HG02943 (cell line): Measurements from ENCODE around the gene SORCS2.

Experiments
- ATAC-seq: cut with Tn5 transposase; IDR thresholded peaks from one replicate; pipeline ENCODE4 v1.9.1; 2021; ENCODE audit warnings: mild to moderate bottlenecking, low read depth, moderate library complexity; ENCODE audit not compliant: unreplicated experiment

SORCS2 gene

DNA sequence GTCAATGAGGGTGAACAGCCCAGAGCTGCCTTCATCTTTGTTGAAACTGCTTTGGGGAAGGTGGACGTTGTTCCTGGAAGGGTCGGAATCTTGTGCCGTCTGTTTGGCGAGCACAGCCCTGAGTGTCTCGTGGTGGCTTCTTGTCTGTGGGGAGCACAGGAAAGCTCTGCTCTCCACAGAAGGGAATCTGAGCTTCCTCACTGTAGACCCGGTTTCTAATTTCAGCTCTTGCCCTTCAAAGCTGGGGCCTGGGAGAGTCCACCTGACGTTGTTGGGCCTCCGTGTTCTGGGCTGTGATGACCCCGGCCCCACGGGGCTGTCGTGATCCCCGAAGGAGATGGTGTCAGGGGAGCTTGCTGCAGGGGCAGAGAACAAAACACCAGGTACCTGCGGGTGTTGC, 47.5 kb downstream of the SORCS2 start:
- no peak for ATAC-seq

- no peak for ATAC-seq
These were observed 48.0 kb downstream of the SORCS2 start for GRCh38 chr4:7240306-7240705.

DNA sequence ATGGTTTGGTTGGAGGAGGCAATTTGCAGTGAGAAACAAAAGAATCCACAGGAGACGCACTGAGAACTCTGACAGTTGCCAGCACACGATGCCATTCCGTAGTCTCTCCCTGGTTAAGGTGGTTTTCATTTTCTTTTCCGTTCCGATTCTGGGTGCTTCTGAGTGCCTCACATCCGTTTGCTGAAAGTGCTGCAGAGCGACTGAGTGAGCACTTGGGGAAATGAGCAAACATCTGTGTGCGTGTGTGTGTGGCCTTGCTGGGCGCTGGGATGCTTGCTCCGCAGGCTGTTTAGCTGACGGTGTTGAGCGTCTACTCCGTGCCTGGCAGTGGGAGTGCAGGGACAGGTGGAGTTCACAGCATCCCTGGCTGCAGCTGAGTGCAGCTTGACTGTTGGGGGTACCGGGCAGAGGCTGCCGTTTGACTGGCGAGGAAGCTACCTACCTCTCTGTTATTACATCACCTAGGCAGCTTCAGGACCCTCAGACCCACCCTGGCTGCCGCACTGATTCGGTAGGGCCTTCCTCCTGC, 49.3 kb downstream of the SORCS2 start:
- no peak for ATAC-seq

- ATAC-seq, result no peak
These were observed 50.4 kb downstream of the SORCS2 start for GRCh38 chr4:7242766-7243165.

DNA sequence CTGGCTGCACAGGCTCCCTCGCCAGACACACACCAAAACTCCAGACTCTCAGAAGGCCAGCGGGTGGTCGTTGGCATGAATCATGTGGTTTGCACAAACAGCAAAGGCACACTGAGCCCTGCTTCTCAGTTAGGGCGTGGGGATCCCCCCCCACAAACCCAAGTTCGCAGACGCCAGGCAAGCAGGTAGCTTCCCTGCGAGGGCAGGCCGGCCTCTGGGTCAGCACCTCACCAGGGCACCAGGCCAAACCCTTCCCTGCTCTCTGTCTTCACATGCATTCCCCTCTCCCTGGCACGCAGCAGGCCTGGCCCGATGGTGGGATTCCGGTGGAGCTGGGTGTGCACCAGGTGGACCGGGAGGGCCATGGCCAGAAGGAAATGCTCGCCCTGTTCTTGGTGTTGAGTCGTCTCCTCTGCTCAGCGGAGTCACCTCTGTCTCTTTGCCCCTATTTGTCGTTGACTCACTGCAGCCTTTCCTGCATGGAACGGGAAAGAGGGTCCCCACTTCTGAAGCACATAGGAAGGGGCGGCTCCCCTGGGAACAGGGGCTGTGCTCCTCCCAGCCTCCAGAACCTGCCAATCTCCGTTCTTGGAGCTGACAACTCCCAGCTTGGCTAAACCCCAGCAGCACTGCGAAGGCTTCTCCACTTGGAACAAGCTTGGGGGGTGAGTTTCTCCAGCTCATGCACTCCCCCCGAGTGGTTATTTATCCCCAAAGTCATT, 51.4 kb downstream of the SORCS2 start:
- ATAC-seq, result no peak

GRCh38 chr4:7244331-7244665, 52.0 kb downstream of the SORCS2 start:
- ATAC-seq, result no peak

- no peak for ATAC-seq
These were observed 52.5 kb downstream of the SORCS2 start for GRCh38 chr4:7244751-7245320.

GRCh38 chr4:7247521-7247920, 55.2 kb downstream of the SORCS2 start:
- no peak for ATAC-seq

GRCh38 chr4:7247946-7248345, 55.6 kb downstream of the SORCS2 start:
- ATAC-seq, result no peak

DNA sequence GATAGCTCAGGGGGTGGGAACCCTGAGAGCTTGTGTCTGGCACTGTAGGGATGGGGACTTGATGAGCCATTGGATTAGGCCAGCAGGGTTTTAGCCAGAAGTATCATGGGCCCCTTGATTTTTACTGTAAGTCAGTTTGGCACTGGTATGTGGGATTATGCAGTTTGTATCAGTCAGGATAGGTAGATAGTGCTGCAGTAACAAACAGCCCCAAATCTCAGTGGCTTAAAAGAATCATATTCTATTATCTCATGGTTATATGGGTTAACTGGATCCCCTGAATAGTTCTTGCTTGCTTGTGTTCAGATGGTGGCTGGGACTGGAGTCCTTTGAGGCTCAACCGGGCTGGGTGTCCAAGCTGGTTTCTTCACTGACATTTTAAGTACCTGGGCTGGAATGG, 56.5 kb downstream of the SORCS2 start:
- ATAC-seq, result no peak

GRCh38 chr4:7251321-7251720, 59.0 kb downstream of the SORCS2 start:
- no peak for ATAC-seq

DNA sequence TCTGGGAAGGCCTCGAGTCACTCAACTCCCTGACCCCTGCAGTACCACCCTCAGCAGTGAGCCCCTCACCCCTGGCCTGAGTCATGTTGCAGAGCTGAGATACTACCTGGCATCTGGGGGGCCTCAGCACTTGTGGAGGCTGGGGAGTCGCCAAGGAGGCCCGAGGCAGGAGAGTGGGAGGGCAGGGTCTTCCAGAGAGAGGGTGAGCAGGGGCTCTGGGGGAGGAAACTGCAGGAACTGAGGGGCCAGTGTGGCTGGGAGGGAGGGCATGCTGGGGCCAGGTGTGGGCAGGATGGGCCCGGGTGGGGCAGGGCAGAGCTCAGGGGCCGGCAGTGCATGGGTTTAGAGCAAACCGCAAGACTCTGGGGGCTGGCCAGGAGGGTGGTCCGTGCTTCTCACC, 59.7 kb downstream of the SORCS2 start:
- ATAC-seq, result no peak

GRCh38 chr4:7252510-7253340, 60.4 kb downstream of the SORCS2 start:
- no peak for ATAC-seq

GRCh38 chr4:7253341-7253700, 61.0 kb downstream of the SORCS2 start:
- ATAC-seq, result no peak

DNA sequence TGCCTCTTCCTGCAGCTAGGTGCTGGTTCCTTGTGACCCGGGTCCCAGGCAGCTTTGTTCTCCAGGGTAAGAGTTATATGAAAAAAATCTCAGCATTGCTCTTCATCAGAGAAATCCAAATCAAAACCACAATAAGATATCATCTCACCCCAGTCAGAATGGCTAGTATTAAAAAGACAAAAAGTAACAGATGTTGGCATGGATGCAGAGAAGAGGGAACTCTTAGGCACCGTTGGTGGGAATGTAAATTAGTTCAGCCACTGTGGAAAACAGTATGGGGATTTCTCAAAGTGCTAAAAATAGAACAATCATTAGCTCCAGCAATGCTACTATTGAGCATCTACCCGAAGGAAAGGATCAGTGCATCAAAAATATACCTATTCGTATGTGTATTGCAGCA, 61.5 kb downstream of the SORCS2 start:
- no peak for ATAC-seq

- ATAC-seq, result no peak
These were observed 62.6 kb downstream of the SORCS2 start for GRCh38 chr4:7254736-7255487.

- ATAC-seq, result no peak
These were observed 63.1 kb downstream of the SORCS2 start for GRCh38 chr4:7255488-7255881.

GRCh38 chr4:7255996-7256395, 63.7 kb downstream of the SORCS2 start:
- no peak for ATAC-seq

DNA sequence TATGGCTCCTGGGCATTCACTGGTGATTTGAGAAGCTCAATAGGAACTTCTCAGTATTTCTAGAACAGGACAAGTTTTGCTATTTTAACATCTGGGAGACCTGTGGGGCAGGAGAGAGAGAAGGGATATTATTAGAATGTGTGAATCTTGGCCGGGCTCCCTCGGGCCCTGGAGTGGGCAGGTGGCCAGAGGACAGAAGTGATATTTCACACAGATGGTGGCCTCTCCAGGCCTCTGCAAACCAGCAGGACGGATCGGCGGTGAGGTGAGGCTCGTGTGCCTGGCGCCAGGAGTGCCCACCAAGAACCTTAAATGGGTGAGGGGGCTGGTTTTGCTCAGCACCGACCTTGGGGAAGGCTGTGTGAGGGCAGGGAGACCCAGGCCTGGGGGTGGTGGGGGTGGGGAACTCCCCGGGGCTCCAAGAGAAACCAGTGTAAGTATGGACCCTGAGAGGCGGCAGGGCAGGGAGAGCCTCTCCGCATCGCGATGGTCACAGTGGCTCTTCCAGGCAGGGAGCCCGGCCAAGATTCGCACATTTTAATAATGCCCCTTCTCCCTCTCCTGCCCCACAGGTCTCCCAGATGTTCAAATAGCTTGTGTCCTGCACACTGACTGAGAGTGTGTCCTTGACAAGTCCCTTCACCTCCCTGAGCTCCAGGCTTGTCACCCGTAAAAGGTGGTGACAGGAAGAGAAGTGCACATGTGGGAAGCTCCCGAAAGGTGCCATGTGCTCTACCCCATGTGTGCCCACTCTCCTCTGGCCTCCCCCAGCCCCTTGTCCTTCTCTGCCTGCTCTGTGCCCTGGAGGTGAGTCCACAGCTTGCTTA, 64.9 kb downstream of the SORCS2 start:
- ATAC-seq, result no peak

DNA sequence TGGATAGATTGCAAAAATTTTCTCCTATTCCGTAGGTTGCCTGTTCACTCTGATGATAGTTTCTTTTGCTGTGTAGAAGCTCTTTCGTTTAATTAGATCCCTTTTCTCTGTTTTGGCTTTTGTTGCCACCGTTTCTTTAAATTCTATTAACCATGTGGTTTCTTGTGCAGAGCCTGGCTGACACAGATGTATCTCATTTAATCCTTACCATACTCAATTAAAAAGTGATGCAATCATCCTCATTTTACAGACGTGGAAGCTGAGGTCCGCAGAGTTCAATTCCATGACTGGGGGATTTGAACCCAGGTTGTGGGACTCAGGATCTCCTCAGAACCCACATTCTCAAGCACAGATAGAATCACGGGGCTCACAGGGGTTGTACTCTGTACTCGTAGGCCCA, 66.7 kb downstream of the SORCS2 start:
- ATAC-seq, result no peak
